Esophagus mucosa (tissue), 1 donor: ENCODE data around the gene YPEL4. TPM values are rescaled to one million over a fixed set of nuclear protein-coding genes. Genes with fewer than 3 reads are reported as not detected.

Source experiments
- ATAC-seq: fragments of 200-7000 bp; cut with Tn5 transposase; one replicate; pipeline ENCODE4 v1.9.1; 2020
- total RNA-seq: library from RNA; stranded (reverse); gene quantifications from one replicate; pipeline ENCODE4 v1.2.4, GENCODE V29; 2023
- donor health status: DM: yes; HTN: yes; CAD: no.

Gene YPEL4
- total RNA-seq, 1 donor from 2014 or later, result not detected

GRCh38 chr11:57630171-57630570 lies 19.5 kb downstream of the YPEL4 start:
- ATAC-seq, result no peak

DNA sequence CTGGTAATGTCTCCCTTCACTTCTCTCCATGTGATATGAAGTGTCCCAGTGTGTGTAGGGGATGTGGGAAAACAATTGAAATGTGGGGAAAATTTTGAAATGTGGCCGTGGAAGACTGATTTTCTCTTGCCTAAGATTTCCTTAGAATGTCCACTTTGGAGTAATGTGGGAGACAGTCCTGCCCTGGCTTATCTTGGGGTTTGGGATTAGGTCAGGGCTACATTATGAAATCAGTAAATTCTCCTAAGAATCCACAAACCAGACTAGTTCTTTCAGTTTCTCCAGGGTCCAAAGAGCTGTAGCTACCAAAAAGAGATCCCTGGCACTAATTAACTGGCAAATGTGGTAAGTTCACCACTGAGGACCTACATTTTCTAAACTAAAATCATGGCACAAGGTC lies 22.8 kb downstream of the YPEL4 start:
- ATAC-seq, result no peak

DNA sequence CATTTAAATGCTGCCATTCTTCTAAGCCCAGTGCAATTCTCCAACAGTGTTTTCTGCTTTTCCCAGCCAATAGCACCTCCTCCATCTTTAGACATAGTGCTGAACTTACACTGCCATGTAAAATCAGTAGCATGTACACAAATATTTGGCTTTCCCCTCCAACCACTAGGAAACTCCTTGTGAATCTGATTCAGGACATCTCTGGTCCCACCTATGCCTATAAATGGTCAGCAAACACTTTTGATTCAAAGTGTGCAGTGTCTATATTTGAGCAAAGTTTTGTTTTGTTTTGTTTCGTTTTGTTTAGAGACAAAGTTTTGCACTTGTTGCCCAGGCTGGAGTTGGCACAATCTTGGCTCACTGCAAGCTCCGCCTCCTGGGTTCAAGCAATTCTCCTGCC lies 24.8 kb downstream of the YPEL4 start:
- ATAC-seq, result no peak

GRCh38 chr11:57622263-57622662 lies 27.4 kb downstream of the YPEL4 start:
- ATAC-seq, result no peak

DNA sequence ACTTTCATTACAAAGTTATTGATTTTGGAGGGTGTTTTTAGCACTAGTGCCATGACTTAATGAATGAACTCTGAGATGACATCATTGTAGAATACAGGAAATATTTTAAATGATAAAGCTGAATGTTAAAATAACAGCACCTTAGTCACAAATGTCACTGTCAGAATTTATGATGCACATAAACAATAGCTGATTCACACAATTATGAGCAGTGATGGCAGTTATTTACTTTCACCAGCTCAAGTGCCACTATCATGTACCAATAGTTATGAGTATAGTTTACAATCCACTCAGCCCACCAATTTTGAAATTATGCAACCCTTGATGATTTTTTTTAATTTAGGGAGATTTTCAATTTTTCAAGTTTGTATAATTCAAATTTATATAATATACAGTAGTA lies 29.2 kb downstream of the YPEL4 start:
- peak; percentile 52 for ATAC-seq

DNA sequence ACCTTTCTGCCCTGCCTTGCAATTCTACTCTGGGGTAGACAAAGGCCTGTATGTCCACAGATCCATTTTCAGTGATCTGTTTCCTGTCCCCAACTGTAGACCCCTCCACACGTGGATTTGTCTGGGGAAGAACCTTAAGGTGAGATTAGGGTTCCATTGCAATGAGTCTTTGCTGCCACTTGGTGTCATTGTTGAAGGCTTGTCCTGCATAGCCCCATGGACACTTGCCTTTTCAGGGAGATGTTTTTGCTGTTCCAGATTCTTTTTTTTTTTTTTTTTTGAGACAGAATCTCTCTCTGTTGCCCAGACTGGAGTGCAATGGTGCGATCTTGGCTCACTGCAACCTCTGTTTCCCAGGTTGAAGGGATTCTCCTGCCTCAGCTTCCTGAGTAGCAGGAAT lies 30.4 kb downstream of the YPEL4 start:
- ATAC-seq, result no peak

DNA sequence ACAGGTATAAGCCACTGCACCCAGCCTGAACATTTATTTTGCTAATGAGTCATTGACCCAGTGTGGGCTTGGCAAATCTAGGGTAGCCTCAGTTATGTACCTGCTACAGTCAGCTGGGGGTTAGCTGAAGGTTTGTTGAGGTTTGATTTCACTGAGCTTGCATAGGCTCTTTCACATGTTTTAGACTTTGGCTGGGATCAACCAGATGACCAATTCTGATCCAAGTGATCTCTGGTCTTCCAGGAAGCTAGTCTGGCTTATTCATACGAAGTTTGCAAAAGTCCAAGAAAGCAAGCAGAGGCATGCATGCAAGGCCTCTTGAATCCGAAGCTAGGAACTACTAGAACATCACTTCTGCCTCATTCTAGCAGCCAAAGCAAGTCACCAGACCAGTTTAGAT lies 31.3 kb downstream of the YPEL4 start:
- peak; percentile 68 for ATAC-seq

DNA sequence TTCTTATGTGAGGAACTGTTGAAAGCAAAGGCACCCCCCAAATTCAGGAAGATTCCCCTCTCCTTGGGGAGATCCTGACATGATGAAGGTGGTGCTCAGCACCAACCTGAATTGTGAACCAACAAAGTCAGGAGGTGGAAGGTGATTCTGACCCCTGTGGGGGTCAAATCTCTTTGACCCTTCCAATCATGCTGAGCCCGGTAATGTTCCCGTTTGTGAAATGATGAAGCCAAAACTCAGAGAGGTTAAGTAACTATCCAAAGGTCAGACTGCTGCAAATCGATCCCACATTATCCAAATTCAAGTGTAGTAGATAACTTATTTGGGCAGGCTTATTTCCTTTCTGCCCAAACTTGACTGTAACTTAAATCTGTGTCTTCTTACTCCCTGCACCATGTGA lies 33.1 kb downstream of the YPEL4 start:
- ATAC-seq, result no peak

- no peak for ATAC-seq
Measured at GRCh38 chr11:57615308-57615707, 34.4 kb downstream of the YPEL4 start.

- peak; percentile 13 for ATAC-seq
Measured at GRCh38 chr11:57614234-57614772, 35.4 kb downstream of the YPEL4 start.

DNA sequence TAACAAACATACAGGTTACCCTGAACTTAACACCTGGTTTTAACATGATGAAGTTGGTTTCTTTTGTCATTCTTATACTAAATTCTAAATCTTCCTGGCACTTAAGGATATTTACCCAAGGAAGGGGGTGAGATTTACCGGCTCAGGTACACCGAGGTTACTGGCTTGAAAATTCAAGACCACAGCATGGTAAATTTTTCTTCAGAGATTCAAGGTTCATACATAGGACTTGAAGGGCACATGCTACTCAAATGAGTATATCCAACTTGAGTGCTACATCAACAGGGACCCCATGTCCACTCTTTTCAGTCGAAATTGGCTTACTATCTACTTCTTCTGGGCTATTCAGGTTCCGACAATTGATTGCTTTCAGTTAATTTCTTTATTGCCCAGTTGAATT lies 39.5 kb downstream of the YPEL4 start:
- ATAC-seq, result no peak

- no peak for ATAC-seq
Measured at GRCh38 chr11:57605028-57605420, 44.7 kb downstream of the YPEL4 start.

- no peak for ATAC-seq
Measured at GRCh38 chr11:57604296-57605027, 45.2 kb downstream of the YPEL4 start.

GRCh38 chr11:57601297-57601696 lies 48.4 kb downstream of the YPEL4 start:
- ATAC-seq, result no peak

- ATAC-seq, result no peak
Measured at GRCh38 chr11:57599381-57599780, 50.3 kb downstream of the YPEL4 start.

DNA sequence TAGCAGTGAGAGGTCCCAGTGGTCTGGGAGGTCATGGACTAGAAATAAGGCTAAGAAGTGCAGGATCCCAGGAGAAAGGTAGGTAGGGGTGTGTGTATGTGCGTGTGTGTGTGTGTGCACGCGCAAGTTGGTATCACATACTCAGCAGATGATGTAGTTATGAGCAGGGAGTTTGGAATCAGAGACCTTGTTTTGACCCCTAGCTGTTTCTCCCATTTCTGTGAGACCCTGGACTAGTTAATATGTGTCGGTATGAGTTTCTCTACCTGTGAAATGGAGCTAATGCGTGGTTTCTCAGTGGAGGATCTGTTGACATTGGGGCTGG lies 50.9 kb downstream of the YPEL4 start:
- no peak for ATAC-seq

DNA sequence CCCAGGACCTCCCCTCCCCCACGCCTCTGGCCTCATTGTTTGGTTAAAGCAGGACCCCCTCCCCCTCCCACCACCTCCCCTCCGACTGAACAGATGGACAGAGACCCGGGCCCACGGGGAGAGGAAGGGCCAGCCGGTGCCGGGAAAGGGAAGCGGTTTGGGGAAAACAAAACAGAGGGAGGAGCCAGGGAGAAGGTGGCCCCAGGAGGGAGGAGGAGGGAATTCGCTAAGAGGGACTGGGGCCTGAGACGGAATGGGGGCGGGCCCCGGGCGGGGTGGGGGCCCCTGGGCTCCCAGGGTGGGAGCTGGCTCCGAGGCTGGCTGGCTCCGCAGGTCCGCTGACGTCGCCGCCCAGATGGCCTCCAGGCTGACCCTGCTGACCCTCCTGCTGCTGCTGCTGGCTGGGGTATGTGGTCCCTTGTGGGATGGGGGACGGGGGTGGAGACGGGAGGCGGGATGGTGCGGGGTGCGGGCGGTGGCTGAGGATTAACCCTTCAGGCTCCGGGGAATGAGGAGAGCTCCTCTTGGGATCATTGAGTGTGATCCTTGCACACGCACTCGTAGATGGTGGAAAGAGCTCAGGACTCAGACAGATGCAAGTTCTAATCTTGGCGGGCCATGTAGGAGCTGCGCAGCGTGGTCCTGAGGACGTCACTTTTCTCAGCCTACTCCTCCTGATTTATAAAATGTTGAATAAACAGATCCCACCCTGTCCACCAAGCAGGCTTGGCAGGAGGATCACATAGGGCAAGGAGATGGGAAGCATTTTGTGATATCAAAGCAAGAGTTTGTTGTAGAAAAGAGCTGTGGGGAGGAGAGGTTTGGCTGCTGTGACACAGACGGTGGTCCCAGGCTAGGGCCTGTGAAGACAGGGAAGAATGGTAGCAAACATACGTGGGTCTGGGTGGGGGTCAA lies 51.5 kb downstream of the YPEL4 start:
- ATAC-seq, result peak; percentile 68

DNA sequence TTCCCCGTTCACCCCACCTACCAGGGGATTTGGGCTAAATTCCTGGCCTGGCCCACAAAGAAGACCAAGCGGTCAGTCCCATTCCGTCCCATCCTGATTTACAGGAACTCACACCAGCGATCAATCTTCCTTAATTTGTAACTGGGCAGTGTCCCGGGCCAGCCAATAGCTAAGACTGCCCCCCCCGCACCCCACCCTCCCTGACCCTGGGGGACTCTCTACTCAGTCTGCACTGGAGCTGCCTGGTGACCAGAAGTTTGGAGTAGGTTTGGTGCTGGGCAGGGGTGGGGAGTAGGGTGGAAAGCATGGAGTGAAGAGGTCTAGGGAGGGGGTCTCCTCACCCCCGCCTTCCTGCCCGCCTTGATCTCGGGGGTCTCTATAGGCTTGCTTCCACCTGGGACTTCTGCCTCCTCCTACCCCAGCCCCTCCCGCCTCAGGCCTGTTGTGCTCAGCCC lies 52.2 kb downstream of the YPEL4 start, which contains the start of gene SERPING1:
SERPING1 (plus strand) TSS at position 225 of the 455 bp plus-strand sequence. CDS start 586 bp downstream, outside the sequence.
- peak; percentile 23 for ATAC-seq

- ATAC-seq, result no peak
Measured at GRCh38 chr11:57596266-57596885, 53.3 kb downstream of the YPEL4 start.
